ENCODE data around the gene CBX5. TPM values are rescaled to one million over a fixed set of nuclear protein-coding genes. Genes with fewer than 3 reads are reported as not detected.
A peak's percentile ranks its signal among the peaks of the same experiment; 100 is the strongest.
"Not testable (repeated sequence)": the region's sequence is repeated elsewhere in the genome, so short reads cannot be mapped to it uniquely, and the experiment has no call there.

Gene CBX5
- total RNA-seq, 2 experiments from 2014 or later: 115 to 299 TPM

DNA sequence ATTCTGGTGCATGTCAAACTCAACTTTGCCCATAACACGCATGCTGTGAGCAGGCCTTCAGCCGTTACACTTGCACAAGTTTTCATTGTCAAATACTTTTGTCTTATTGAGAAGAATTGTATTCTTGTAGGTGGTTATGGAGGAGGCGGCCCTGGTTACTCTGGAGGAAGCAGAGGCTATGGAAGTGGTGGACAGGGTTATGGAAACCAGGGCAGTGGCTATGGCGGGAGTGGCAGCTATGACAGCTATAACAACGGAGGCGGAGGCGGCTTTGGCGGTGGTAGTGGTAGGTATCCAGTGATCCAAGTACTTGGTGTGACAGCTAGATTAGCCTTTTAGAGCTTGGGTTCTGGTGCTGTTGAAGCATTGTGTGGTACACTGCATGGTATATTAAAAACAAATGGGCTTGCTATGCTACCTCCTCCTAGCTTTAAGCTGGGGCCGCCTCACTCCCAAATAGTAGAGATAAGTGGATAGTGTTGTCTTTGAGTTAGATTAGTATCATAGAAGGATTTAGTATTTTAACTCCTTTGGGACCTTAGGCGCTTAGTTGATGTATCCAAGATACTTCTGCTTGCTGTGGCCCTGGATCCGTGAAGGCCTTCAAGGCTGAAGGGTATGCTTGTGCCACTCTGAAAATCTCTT, 3.1 kb upstream of the CBX5 start:
- intact Hi-C loops (cut with micrococcal nuclease; ENCODE audit: unreplicated experiment): no loop called here
- TF ChIP-seq, protein P1, sequence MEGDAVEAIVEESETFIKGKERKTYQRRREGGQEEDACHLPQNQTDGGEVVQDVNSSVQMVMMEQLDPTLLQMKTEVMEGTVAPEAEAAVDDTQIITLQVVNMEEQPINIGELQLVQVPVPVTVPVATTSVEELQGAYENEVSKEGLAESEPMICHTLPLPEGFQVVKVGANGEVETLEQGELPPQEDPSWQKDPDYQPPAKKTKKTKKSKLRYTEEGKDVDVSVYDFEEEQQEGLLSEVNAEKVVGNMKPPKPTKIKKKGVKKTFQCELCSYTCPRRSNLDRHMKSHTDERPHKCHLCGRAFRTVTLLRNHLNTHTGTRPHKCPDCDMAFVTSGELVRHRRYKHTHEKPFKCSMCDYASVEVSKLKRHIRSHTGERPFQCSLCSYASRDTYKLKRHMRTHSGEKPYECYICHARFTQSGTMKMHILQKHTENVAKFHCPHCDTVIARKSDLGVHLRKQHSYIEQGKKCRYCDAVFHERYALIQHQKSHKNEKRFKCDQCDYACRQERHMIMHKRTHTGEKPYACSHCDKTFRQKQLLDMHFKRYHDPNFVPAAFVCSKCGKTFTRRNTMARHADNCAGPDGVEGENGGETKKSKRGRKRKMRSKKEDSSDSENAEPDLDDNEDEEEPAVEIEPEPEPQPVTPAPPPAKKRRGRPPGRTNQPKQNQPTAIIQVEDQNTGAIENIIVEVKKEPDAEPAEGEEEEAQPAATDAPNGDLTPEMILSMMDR (conservative IDR thresholded peaks at IDR 0.05; ENCODE audit: low read length): no peak
- no peak for TF ChIP-seq EZH2phosphoT487 (IDR thresholded peaks at IDR 0.05; ENCODE audit: borderline replicate concordance, low read depth, low read length)
- Histone ChIP-seq H3K4me2 (ENCODE audit: low read length) (peak overlapping the region; percentile 70), H3K27ac (ENCODE audit: low read depth, low read length, poor library complexity, severe bottlenecking) (peak overlapping the region; percentile 85), H3K79me2 (ENCODE audit: insufficient read depth, low read depth, low read length) (peaks cover 61% of the 10 kb centered on the region), H4K20me1 (ENCODE audit: insufficient read depth, low read length) (peaks cover 56% of the 10 kb centered on the region), H2AFZ (ENCODE audit: low read length) (no peak overlapping the region), H3K4me3 (ENCODE audit: low read depth, low read length, poor library complexity, severe bottlenecking) (peak overlapping the region; percentile 89), H3K36me3 (ENCODE audit: insufficient read depth, low read length) (peaks cover 89% of the 10 kb centered on the region), H3K9me2 (ENCODE audit: insufficient read depth, low read length) (no peaks in the 10 kb centered on the region), H3K9me3 (ENCODE audit: low read length) (no peaks in the 10 kb centered on the region), H3K4me1 (ENCODE audit: insufficient read depth, low read length, poor library complexity, severe bottlenecking) (peaks cover 54% of the 10 kb centered on the region)
- ChIA-PET POLR2A (interaction anchor here (0.6 to 1.2 kb wide), 3 partner anchors 16 to 79 kb away, joined by 3 to 4 read pairs (median 3); no protein-coding TSS in a partner anchor), CTCF (ENCODE audit: unreplicated experiment) (no interaction called here)
- no peak for DNase-seq (ENCODE audit: low spot score)
- BruUV-seq (replicated peaks): no TSS peak

DNA sequence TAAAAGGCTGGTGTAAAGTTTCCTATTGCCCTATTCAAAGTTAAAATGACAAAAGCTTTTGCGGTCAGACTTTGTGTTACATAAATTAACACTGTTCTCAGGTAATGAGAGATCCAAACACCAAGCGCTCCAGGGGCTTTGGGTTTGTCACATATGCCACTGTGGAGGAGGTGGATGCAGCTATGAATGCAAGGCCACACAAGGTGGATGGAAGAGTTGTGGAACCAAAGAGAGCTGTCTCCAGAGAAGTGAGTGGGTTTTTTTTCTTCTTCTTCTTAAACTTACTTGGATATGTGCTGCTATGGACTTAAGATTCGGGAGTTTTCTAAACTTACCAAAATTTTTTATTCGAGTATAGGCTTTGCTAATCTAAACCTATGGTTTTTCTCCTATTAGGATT, 1.8 kb upstream of the CBX5 start:
- CTCF ChIA-PET (ENCODE audit: unreplicated experiment): interaction anchor here (1.3 kb wide), 1 partner anchor 11 kb away, joined by 6 read pairs; no protein-coding TSS in a partner anchor
- Histone ChIP-seq H3K4me3 (ENCODE audit: low read depth, low read length, poor library complexity, severe bottlenecking) (peak overlapping the region; percentile 89), H3K36me3 (ENCODE audit: insufficient read depth, low read length) (peaks cover 89% of the 10 kb centered on the region), H3K79me2 (ENCODE audit: insufficient read depth, low read depth, low read length) (peaks cover 74% of the 10 kb centered on the region), H3K4me1 (ENCODE audit: insufficient read depth, low read length, poor library complexity, severe bottlenecking) (peaks cover 59% of the 10 kb centered on the region), H4K20me1 (ENCODE audit: insufficient read depth, low read length) (peaks cover 50% of the 10 kb centered on the region), H3K27ac (ENCODE audit: low read depth, low read length, poor library complexity, severe bottlenecking) (peak overlapping the region; percentile 85), H3K4me2 (ENCODE audit: low read length) (peak overlapping the region; percentile 70)
- POLR2A ChIA-PET: interaction anchor here (0.8 to 3.7 kb wide), 11 partner anchors 8 to 77 kb away, joined by 3 to 24 read pairs (median 4); partner anchors contain the start of gene COPZ1
- not testable (repeated sequence) for H3K9me2 ChIP-seq (ENCODE audit: insufficient read depth, low read length); H2AFZ ChIP-seq (ENCODE audit: low read length); H3K9me3 ChIP-seq (ENCODE audit: low read length); DNase-seq (ENCODE audit: low spot score); BruUV-seq (replicated peaks)
- intact Hi-C loops (cut with micrococcal nuclease; ENCODE audit: unreplicated experiment): loop anchor here (2.0 kb wide), 1 partner anchor 65 kb away; no protein-coding TSS in a partner anchor

DNA sequence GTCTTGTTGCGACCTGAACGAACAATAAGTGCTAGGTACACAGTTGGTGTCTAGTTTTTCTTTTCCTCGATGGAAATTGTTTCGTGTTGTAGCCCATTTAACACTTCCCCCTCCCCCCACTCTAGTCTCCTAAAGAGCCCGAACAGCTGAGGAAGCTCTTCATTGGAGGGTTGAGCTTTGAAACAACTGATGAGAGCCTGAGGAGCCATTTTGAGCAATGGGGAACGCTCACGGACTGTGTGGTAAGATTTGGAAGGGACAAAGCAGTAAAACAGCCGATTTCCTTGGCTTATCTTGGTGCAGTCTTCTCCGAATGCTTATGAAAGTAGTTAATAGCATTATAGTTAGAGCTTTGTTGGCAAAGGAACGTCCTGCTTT, 1.3 kb upstream of the CBX5 start:
- intact Hi-C loops (cut with micrococcal nuclease; ENCODE audit: unreplicated experiment): loop anchor here (2.0 kb wide), 1 partner anchor 64 kb away; no protein-coding TSS in a partner anchor
- peaks cover 89% of the 10 kb centered on the region for H3K36me3 ChIP-seq (ENCODE audit: insufficient read depth, low read length)
- peak overlapping the region; percentile 70 for H3K4me2 ChIP-seq (ENCODE audit: low read length)
- H3K9me3 ChIP-seq (ENCODE audit: low read length); H3K9me2 ChIP-seq (ENCODE audit: insufficient read depth, low read length); BruUV-seq (replicated peaks); DNase-seq (ENCODE audit: low spot score); H2AFZ ChIP-seq (ENCODE audit: low read length): not testable (repeated sequence)
- ChIA-PET POLR2A (interaction anchor here (0.7 to 3.7 kb wide), 12 partner anchors 8 to 78 kb away, joined by 3 to 24 read pairs (median 4); partner anchors contain the start of gene COPZ1), CTCF (ENCODE audit: unreplicated experiment) (interaction anchor here (1.3 kb wide), 1 partner anchor 11 kb away, joined by 6 read pairs; no protein-coding TSS in a partner anchor)
- H3K4me3 ChIP-seq (ENCODE audit: low read depth, low read length, poor library complexity, severe bottlenecking): peak overlapping the region; percentile 89
- H3K27ac ChIP-seq (ENCODE audit: low read depth, low read length, poor library complexity, severe bottlenecking): peak overlapping the region; percentile 85
- H3K79me2 ChIP-seq (ENCODE audit: insufficient read depth, low read depth, low read length): peaks cover 79% of the 10 kb centered on the region
- peaks cover 61% of the 10 kb centered on the region for H3K4me1 ChIP-seq (ENCODE audit: insufficient read depth, low read length, poor library complexity, severe bottlenecking)
- H4K20me1 ChIP-seq (ENCODE audit: insufficient read depth, low read length): peaks cover 50% of the 10 kb centered on the region
